ENCODE results near the gene CSTF1.
A peak's percentile ranks its signal among the peaks of the same experiment; 100 is the strongest.
"Not testable (repeated sequence)": the region's sequence is repeated elsewhere in the genome, so short reads cannot be mapped to it uniquely, and the experiment has no call there.

The CSTF1 gene

DNA sequence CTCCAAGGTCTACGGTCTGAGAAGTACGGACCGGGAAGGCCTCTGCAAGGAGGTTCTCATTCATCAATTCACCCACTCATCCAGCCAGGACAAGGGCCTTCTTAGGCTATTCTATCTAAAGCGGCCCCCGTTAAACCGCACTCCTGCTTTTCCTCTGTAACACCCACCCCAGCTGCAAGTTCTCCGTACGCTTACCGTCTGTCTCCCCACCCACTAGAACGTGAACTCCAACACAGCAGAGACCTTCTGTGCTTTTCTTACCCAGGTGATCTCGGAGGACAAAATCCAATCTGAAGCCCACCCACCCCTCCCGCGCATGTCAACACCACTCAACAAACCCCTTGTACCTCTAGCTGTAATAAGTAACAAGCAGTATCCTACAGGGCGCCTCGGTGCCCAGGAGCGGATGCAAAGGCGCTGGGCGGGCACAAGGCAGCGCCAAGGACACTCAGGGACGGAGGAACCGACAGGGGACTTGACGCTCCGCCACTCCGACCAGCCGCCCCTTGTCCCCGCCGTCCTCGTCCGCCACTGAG is 781 bp upstream of the CSTF1 start:
- Histone ChIP-seq H3K36me3 (peaks cover 54% of the 10 kb centered on the region), H3K9me3 (no peaks in the 10 kb centered on the region), H3K4me3 (ENCODE audit: low read depth, low read length) (peak overlapping the region; percentile 99), H3K4me1 (peaks cover 4% of the 10 kb centered on the region; the same call in 1 of the 2 replicates), H3K27me3 (no peaks in the 10 kb centered on the region)
- no peak for DNase-seq
- TF ChIP-seq, protein P1, sequence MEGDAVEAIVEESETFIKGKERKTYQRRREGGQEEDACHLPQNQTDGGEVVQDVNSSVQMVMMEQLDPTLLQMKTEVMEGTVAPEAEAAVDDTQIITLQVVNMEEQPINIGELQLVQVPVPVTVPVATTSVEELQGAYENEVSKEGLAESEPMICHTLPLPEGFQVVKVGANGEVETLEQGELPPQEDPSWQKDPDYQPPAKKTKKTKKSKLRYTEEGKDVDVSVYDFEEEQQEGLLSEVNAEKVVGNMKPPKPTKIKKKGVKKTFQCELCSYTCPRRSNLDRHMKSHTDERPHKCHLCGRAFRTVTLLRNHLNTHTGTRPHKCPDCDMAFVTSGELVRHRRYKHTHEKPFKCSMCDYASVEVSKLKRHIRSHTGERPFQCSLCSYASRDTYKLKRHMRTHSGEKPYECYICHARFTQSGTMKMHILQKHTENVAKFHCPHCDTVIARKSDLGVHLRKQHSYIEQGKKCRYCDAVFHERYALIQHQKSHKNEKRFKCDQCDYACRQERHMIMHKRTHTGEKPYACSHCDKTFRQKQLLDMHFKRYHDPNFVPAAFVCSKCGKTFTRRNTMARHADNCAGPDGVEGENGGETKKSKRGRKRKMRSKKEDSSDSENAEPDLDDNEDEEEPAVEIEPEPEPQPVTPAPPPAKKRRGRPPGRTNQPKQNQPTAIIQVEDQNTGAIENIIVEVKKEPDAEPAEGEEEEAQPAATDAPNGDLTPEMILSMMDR (IDR thresholded peaks at IDR 0.05; ENCODE audit: low read depth, low read length) = no peak

DNA sequence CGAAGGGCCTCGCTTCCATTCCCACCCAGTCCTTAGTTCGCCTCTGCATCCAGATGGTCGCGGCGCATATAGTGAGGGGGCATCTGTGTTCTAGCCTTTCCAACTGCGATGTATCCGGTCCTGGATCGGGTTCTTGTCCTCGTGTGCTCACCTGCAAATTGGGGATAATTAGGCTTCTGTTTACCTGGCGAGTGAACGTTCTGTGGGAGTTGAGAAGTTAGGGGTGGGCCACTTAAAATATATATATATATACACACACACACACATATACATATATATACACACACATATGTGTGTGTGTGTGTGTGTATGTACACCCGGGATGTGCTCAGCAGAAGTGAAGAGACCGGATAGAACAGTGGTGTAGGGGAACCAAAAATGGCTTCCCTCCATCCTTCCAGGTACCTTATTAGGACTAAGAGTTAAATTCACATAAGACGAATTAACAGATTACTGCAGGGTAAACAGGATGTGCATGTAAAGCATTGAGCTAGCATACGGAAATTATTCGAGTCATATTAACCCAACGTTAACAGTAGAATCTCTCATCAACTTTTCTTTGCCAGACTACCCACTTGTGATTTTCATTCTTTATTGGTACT is 537 bp downstream of the CSTF1 start:
- H3K36me3 ChIP-seq = peaks cover 56% of the 10 kb centered on the region

DNA sequence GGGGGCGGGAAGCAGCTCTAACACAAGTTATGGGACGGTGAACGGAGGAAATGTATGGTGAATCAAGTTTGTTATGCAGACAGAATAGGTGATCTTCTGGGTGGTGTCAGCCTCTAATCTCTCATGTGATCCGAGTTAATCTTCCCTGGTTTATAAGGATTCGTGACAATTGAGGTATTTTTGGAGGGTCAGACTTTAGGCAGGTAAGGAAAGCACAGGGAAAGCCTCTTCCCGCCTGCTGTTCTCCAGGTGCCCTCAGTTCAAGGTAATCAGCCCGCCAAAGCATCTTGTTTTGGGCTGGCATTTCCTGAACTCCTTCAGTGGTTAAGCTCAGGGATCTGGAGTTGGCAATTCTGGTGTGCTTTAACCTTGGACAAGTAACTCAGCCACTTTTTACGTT is 1.2 kb downstream of the CSTF1 start:
- Histone ChIP-seq H3K27me3 (no peaks in the 10 kb centered on the region), H3K4me3 (ENCODE audit: low read depth, low read length) (peak overlapping the region; percentile 99), H3K36me3 (peaks cover 56% of the 10 kb centered on the region), H3K9me3 (no peaks in the 10 kb centered on the region), H3K4me1 (peaks cover 4% of the 10 kb centered on the region; the same call in 1 of the 2 replicates)
- TF ChIP-seq, protein P1 (IDR thresholded peaks at IDR 0.05; ENCODE audit: low read depth, low read length) = no peak
- DNase-seq = no peak

More for the DNA sequence above, 537 bp downstream of the CSTF1 start:
- no peak for DNase-seq
- TF ChIP-seq, protein P1 (IDR thresholded peaks at IDR 0.05; ENCODE audit: low read depth, low read length) = no peak
- Histone ChIP-seq H3K4me1 (peaks cover 4% of the 10 kb centered on the region; the same call in 1 of the 2 replicates), H3K4me3 (ENCODE audit: low read depth, low read length) (peak overlapping the region; percentile 99), H3K27me3 (no peaks in the 10 kb centered on the region), H3K9me3 (no peaks in the 10 kb centered on the region)

DNA sequence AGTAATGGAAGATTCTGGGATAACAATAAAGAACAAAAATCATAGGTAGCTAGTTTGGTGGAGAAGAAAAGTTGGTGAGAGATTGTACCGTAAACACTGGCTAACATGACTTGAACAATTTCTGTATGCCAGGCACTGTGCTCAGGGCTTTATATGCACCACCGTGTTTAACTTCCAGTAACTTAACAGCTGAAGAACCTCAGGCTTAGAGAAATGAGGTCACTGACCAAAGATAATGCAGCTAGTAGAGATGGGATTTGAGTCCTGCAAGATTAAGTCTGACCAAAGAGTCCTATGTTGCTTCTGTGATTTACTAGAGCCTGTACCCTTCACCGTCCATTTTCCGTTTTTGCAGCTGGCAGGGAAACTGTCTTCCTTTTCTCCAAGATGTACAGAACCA is 2.7 kb downstream of the CSTF1 start:
- Histone ChIP-seq H3K4me1 (peaks cover 4% of the 10 kb centered on the region; the same call in 1 of the 2 replicates), H3K9me3 (no peaks in the 10 kb centered on the region), H3K36me3 (peaks cover 56% of the 10 kb centered on the region), H3K4me3 (ENCODE audit: low read depth, low read length) (no peak overlapping the region), H3K27me3 (no peaks in the 10 kb centered on the region)
- no peak for DNase-seq
- TF ChIP-seq, protein P1 (IDR thresholded peaks at IDR 0.05; ENCODE audit: low read depth, low read length) = no peak

DNA sequence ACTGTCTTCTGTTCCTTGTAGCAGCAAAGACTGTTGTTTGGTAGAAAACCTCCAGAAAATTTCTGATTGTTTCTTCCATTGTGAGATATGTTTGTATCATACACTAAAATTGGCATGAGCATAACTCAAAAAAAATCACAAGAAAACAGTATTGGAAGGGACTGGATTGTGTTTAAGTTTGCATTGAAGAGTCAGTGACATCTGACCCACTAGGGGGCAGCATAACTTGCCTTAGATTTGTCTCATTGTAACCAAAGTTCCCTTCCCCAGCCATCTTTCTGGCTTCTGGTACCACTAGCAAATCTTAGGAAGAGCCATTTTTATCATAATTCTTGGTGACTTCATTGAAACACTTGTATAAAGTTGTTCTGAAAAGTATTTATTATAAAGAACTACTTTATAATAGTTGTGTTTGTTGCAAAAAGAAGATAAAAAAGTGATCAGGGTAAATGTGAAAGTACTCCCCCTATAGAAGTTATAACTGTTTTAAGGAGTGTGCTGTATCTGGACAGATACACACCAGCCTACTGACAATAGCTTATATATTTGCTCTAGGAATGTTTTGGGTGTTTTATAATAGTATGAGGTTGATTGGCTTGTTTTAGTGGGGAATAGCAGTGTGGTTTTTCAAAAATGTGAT is 7.7 kb downstream of the CSTF1 start:
- TF ChIP-seq, protein P1 (IDR thresholded peaks at IDR 0.05; ENCODE audit: low read depth, low read length) = peak; percentile 92
- H3K36me3 ChIP-seq = peaks cover 88% of the 10 kb centered on the region
- no peaks in the 10 kb centered on the region for H3K27me3 ChIP-seq
- no peaks in the 10 kb centered on the region for H3K4me1 ChIP-seq
- DNase-seq = peak; percentile 63
- no peaks in the 10 kb centered on the region for H3K9me3 ChIP-seq
- H3K4me3 ChIP-seq (ENCODE audit: low read depth, low read length) = no peak overlapping the region

DNA sequence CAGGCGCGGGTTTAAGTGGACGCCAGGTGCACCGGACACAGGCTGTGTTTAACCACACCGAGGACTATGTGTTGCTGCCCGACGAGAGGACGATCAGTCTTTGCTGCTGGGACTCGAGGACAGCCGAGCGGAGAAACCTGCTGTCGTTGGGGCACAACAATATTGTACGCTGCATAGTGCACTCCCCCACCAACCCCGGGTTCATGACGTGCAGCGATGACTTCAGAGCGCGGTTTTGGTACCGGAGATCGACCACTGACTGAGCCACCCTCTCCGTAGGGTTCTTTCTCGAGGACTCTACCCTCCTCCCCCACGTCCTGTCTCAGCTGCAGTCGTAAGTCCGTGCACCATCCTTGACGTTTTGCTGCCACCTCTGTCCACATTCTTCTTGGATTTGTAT is 11.0 kb downstream of the CSTF1 start:
- Histone ChIP-seq H3K4me1 (no peaks in the 10 kb centered on the region), H3K4me3 (ENCODE audit: low read depth, low read length) (no peak overlapping the region), H3K27me3 (no peaks in the 10 kb centered on the region), H3K36me3 (peaks cover 78% of the 10 kb centered on the region), H3K9me3 (no peaks in the 10 kb centered on the region)
- no peak for DNase-seq
- TF ChIP-seq, protein P1 (IDR thresholded peaks at IDR 0.05; ENCODE audit: low read depth, low read length) = no peak

DNA sequence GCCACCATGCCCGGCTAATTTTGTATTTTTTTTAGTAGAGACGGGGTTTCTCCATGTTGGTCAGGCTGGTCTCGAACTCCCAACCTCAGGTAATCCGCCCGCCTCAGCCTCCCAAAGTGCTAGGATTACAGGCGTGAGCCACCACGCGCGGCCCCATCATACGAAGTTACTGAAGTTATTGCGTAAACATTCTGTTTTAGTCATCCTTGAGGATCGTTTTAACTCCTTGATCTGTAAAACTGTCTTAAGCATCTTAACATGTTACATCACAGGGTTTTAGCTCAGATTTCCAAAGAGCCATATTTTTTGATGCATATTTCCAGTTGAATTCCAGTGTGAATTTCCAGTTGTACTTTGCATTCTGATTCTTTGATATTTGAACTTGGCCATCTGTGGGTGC is 12.9 kb downstream of the CSTF1 start:
- not testable (repeated sequence) for H3K27me3 ChIP-seq; H3K9me3 ChIP-seq; H3K4me3 ChIP-seq (ENCODE audit: low read depth, low read length); DNase-seq; H3K4me1 ChIP-seq
- H3K36me3 ChIP-seq = peaks cover 60% of the 10 kb centered on the region
